Naive thymus-derived CD8-positive, alpha-beta T cell (primary cell): ENCODE measurements around the gene DTD1. TPM values are rescaled to one million over a fixed set of nuclear protein-coding genes. Genes with fewer than 3 reads are reported as not detected.
A peak's percentile ranks its signal among the peaks of the same experiment; 100 is the strongest.

ENCODE experiments used
- ATAC-seq, 2 donors: fragments of 150-1000 bp; cut with Tn5 transposase in 1 of 2; sonication (Bioruptor Pico), chemical (Tn5 transposase) in 1 of 2; 1 replicate in 1 of 2; 2 replicates in 1 of 2; pipeline ENCODE4 v1.10.0; 2021; ENCODE audit warnings: mild to moderate bottlenecking in 2 of 2, moderate library complexity in 2 of 2
- POLR2A ChIA-PET: fragments of 350-600 bp; sonication (Branson Sonifier 250); formaldehyde crosslinking; loops from one replicate; lab custom pipeline; 2021; ENCODE audit warnings: antibody characterized with exemption; lab: Charles Lee
- DNase-seq, 10 donors: peaks; one replicate each; pipeline versions ENCODE4 v3.0.0 to v3.0.0-alpha.2; 2020 to 2022
- H3K27ac Mint-ChIP-seq, 10 donors: one replicate each; pipeline ENCODE4 v1.8.0; 2020 to 2022; ENCODE audit warnings: mild to moderate bottlenecking in 10 of 10, mixed read lengths in 10 of 10, moderate library complexity in 4 of 10, inconsistent platforms in 1 of 10
- H3K27me3 Mint-ChIP-seq, 5 donors: one replicate each; pipeline ENCODE4 v1.8.0; 2021 to 2022; ENCODE audit warnings: mixed read lengths in 5 of 5
- H3K36me3 Mint-ChIP-seq, 3 donors: one replicate each; pipeline ENCODE4 v1.8.0; 2020 to 2022; ENCODE audit warnings: mixed read lengths in 3 of 3, mild to moderate bottlenecking in 2 of 3, inconsistent platforms in 1 of 3
- H3K4me1 Mint-ChIP-seq, 4 donors: one replicate each; pipeline ENCODE4 v1.8.0; 2021 to 2022; ENCODE audit warnings: mixed read lengths in 4 of 4
- H3K4me3 Mint-ChIP-seq, 10 donors: one replicate each; pipeline ENCODE4 v1.8.0; 2020 to 2022; ENCODE audit warnings: mild to moderate bottlenecking in 10 of 10, mixed read lengths in 10 of 10, moderate library complexity in 6 of 10, inconsistent platforms in 1 of 10
- H3K9me3 Mint-ChIP-seq, 9 donors: one replicate each; pipeline ENCODE4 v1.8.0; 2020 to 2022; ENCODE audit warnings: mixed read lengths in 9 of 9, mild to moderate bottlenecking in 3 of 9, inconsistent platforms in 1 of 9, moderate library complexity in 1 of 9
- polyA plus RNA-seq, 3 donors: library from polyadenylated mRNA; unstranded; fragments of 300-500 nt; fragmentation: Illumina TruSeq; gene quantifications; one replicate each; pipeline ENCODE4 v1.2.3, GENCODE V29; 2021
- total RNA-seq, 8 experiments: library from RNA in 2 of 8; stranded (reverse) in 2 of 8; gene quantifications; one replicate each; pipeline ENCODE4 v1.2.3 and lab custom pipeline; 2021 to 2026

Gene DTD1
- total and polyA plus RNA-seq, 5 experiments from 2014 or later, result 14.5 to 50.4 (median 33.9) TPM

DNA sequence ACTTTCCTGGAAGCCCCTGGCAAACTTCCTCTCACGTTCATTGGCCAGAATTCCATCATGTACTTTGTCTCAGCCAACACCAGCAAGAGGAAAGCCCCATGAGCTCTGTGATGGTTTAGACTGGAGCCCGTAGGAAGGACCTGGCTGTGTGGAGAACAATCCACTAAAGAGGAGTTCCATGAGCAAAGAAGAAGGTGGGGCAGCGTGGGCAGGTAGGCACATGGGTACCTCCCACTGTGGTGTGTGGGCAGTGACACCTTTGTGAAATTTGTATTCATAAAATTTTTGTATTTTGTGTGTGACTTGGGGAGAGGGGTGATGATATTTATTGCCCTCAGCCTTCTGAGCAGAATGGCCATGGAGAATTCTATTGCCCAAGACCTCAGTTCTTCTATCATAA, 136.2 kb downstream of the DTD1 start:
- Mint-ChIP-seq H3K9me3 (peaks cover 0 to 4% (median 0%) of the 10 kb centered on the region in 9 donors), H3K27ac (no peak overlapping the region), H3K4me3 (no peak overlapping the region), H3K36me3 (peaks cover 5 to 27% (median 7%) of the 10 kb centered on the region in 3 donors), H3K4me1 (peaks cover 15 to 35% (median 21%) of the 10 kb centered on the region in 4 donors), H3K27me3 (no peaks in the 10 kb centered on the region)
- DNase-seq, result no peak
- POLR2A ChIA-PET, result no interaction called here
- no peak for ATAC-seq

DNA sequence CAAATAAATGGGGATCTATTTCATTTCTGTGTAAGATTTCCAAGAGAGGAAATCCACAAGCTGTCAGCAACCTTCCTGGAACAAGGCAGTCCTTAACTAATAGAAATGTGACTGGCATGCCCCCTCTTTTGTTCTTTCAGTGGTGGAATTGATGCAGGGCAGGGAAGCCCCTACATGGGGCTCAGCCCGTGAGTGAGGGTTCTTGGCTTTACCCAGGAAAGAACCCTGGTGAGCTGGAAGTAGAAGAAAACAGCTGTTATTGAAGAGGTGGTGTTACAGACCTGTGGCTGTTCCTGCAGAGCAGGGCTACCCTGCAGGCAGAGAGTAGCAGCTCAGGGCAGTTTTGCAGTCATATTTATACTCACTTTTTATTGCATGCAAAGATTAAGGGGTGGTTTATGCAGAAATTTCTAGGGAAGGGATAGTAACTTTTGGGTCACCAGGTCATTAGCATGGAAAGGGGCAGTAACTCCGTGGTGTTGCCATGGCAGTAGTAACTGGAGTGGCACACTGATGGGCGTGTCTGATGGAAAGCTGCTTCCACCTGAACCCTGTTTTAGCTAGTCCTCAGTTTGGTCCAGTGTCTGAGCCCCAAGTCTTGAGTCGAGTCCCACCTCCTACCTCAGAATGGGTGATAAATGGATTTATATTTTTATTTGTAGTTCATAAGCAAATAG, 137.1 kb downstream of the DTD1 start:
- Mint-ChIP-seq H3K27me3 (no peaks in the 10 kb centered on the region), H3K4me1 (peaks cover 19 to 39% (median 26%) of the 10 kb centered on the region in 4 donors), H3K27ac (peak overlapping the region in 1 of 10 donors; percentile 35), H3K4me3 (no peak overlapping the region), H3K36me3 (peaks cover 4 to 19% (median 5%) of the 10 kb centered on the region in 3 donors), H3K9me3 (peaks cover 0 to 3% (median 0%) of the 10 kb centered on the region in 9 donors)
- DNase-seq (no peak), ATAC-seq (no peak)
- POLR2A ChIA-PET, result no interaction called here

DNA sequence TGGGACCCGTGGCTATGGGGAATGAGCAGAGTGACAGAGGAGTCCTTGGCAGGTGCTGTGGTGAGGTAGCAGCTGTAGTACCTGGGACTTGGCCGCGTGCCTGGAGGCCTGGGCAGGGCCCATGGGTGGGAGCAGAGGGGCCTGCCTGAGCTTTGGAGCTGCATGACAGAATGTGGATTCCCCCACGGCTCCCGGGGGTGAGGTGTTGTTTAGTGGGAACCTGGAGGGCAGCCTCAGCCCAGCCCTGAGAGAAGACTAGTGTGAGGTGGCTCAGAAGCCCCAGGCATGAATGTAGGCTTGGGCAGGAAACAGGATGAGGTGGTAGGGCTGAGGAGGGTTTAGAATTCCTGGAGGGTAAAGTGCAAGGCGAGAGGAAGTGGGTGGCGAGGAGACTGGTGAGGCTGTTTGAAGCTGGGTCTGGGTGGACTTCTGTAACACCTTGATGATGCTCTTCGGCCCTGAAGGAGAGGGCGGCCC, 139.2 kb downstream of the DTD1 start:
- Mint-ChIP-seq H3K27ac (peak overlapping the region in 4 of 10 donors; percentile 18 to 69 (median 56)), H3K4me3 (no peak overlapping the region), H3K4me1 (peaks cover 19 to 40% (median 30%) of the 10 kb centered on the region in 4 donors), H3K36me3 (peaks cover 0 to 6% (median 5%) of the 10 kb centered on the region in 3 donors), H3K27me3 (no peaks in the 10 kb centered on the region), H3K9me3 (no peaks in the 10 kb centered on the region)
- POLR2A ChIA-PET, result no interaction called here
- DNase-seq (no peak), ATAC-seq (no peak)

GRCh38 chr20:18728165-18728869, 140.5 kb downstream of the DTD1 start:
- Mint-ChIP-seq H3K27me3 (no peaks in the 10 kb centered on the region), H3K4me3 (no peak overlapping the region), H3K36me3 (peaks cover 0 to 4% (median 0%) of the 10 kb centered on the region in 3 donors), H3K27ac (peak overlapping the region in 1 of 10 donors; percentile 13), H3K9me3 (no peaks in the 10 kb centered on the region), H3K4me1 (peaks cover 19 to 41% (median 33%) of the 10 kb centered on the region in 4 donors)
- ATAC-seq (no peak), DNase-seq (no peak)
- POLR2A ChIA-PET, result no interaction called here

DNA sequence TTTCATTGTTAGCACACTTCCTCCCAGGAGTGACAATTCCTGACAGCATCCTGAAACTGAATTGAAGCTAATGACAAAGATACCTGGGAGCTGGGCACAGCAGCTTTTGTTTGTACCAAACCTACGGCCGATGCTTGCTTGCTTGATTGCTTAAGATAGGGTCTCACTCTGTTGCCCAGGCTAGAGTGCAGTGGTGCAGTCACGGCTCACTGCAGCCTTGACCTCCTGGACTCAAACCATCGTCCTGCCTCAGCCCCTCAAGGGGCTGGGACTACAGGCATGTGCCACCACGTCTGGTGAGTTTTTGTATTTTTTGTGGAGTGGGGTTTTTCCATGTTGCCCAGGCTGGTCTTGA, 141.0 kb downstream of the DTD1 start:
- no peak for DNase-seq
- no peak overlapping the region for H3K4me3 Mint-ChIP-seq
- no peaks in the 10 kb centered on the region for H3K27me3 Mint-ChIP-seq
- peak overlapping the region in 1 of 10 donors; percentile 27 for H3K27ac Mint-ChIP-seq
- H3K9me3 Mint-ChIP-seq, result no peaks in the 10 kb centered on the region
- peaks cover 0 to 4% (median 0%) of the 10 kb centered on the region in 3 donors for H3K36me3 Mint-ChIP-seq
- no peak for ATAC-seq
- POLR2A ChIA-PET, result no interaction called here
- H3K4me1 Mint-ChIP-seq, result peaks cover 19 to 41% (median 32%) of the 10 kb centered on the region in 4 donors

GRCh38 chr20:18729231-18729825, 141.5 kb downstream of the DTD1 start:
- Mint-ChIP-seq H3K9me3 (no peaks in the 10 kb centered on the region), H3K4me3 (no peak overlapping the region), H3K4me1 (peaks cover 19 to 41% (median 33%) of the 10 kb centered on the region in 4 donors), H3K27me3 (no peaks in the 10 kb centered on the region), H3K36me3 (peaks cover 0 to 4% (median 4%) of the 10 kb centered on the region in 3 donors), H3K27ac (peak overlapping the region in 2 of 10 donors; percentile 18 to 63)
- ATAC-seq, result no peak
- no peak for DNase-seq
- POLR2A ChIA-PET, result no interaction called here

- POLR2A ChIA-PET, result no interaction called here
- Mint-ChIP-seq H3K27ac (peak overlapping the region in 1 of 10 donors; percentile 9), H3K4me3 (no peak overlapping the region), H3K27me3 (no peaks in the 10 kb centered on the region), H3K4me1 (peaks cover 23 to 38% (median 31%) of the 10 kb centered on the region in 4 donors), H3K36me3 (peaks cover 0 to 15% (median 11%) of the 10 kb centered on the region in 3 donors), H3K9me3 (no peaks in the 10 kb centered on the region)
- DNase-seq (no peak), ATAC-seq (no peak)
Measured at GRCh38 chr20:18731940-18732339, 144.1 kb downstream of the DTD1 start.

GRCh38 chr20:18734525-18735189, 146.8 kb downstream of the DTD1 start:
- Mint-ChIP-seq H3K36me3 (peaks cover 0 to 21% (median 12%) of the 10 kb centered on the region in 3 donors), H3K27me3 (no peaks in the 10 kb centered on the region), H3K9me3 (no peaks in the 10 kb centered on the region), H3K4me3 (peak overlapping the region in 1 of 10 donors; percentile 34), H3K4me1 (peaks cover 20 to 35% (median 27%) of the 10 kb centered on the region in 4 donors), H3K27ac (no peak overlapping the region)
- DNase-seq, result no peak
- ATAC-seq, result no peak
- POLR2A ChIA-PET, result no interaction called here

DNA sequence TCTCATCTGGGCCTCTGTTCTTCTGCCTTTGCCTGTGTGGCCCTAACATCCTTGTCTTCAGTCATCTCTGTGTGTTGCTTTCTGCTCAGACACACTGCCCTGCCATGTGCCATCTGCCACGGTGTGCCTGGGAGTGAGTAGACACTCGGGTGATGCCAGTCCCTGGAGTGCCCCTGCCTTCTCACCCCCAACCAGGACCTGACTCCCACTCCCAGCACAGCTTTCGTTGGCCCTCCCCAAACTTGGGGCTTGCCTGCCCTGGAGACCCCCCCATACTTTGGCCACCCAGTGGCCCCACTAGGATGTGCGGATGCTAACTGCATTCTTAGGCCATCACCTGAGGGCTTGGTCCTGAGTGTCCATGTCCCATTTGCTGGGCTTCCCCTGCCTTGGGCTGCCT, 149.3 kb downstream of the DTD1 start:
- Mint-ChIP-seq H3K4me1 (peaks cover 16 to 33% (median 25%) of the 10 kb centered on the region in 4 donors), H3K4me3 (no peak overlapping the region), H3K27me3 (no peaks in the 10 kb centered on the region), H3K9me3 (no peaks in the 10 kb centered on the region), H3K36me3 (peaks cover 0 to 21% (median 10%) of the 10 kb centered on the region in 3 donors), H3K27ac (peak overlapping the region in 1 of 10 donors; percentile 40)
- DNase-seq (no peak), ATAC-seq (no peak)
- POLR2A ChIA-PET, result no interaction called here

- DNase-seq, result peak in 1 of 10 donors; percentile 4
- H3K36me3 Mint-ChIP-seq, result peaks cover 0 to 23% (median 14%) of the 10 kb centered on the region in 3 donors
- peak overlapping the region in 3 of 10 donors; percentile 24 to 82 (median 36) for H3K27ac Mint-ChIP-seq
- no peak for ATAC-seq
- no peaks in the 10 kb centered on the region for H3K27me3 Mint-ChIP-seq
- no peaks in the 10 kb centered on the region for H3K9me3 Mint-ChIP-seq
- POLR2A ChIA-PET, result no interaction called here
- H3K4me1 Mint-ChIP-seq, result peaks cover 14 to 33% (median 21%) of the 10 kb centered on the region in 4 donors
- H3K4me3 Mint-ChIP-seq, result peak overlapping the region in 1 of 10 donors; percentile 4
Measured at GRCh38 chr20:18738055-18738454, 150.2 kb downstream of the DTD1 start.

GRCh38 chr20:18738888-18739287, 151.0 kb downstream of the DTD1 start:
- H3K36me3 Mint-ChIP-seq, result peaks cover 0 to 24% (median 21%) of the 10 kb centered on the region in 3 donors
- H3K27ac Mint-ChIP-seq, result peak overlapping the region in 3 of 10 donors; percentile 34 to 82 (median 56)
- no peak overlapping the region for H3K4me3 Mint-ChIP-seq
- DNase-seq (no peak), ATAC-seq (no peak)
- no peaks in the 10 kb centered on the region for H3K27me3 Mint-ChIP-seq
- no peaks in the 10 kb centered on the region for H3K9me3 Mint-ChIP-seq
- POLR2A ChIA-PET, result no interaction called here
- peaks cover 14 to 33% (median 21%) of the 10 kb centered on the region in 4 donors for H3K4me1 Mint-ChIP-seq

DNA sequence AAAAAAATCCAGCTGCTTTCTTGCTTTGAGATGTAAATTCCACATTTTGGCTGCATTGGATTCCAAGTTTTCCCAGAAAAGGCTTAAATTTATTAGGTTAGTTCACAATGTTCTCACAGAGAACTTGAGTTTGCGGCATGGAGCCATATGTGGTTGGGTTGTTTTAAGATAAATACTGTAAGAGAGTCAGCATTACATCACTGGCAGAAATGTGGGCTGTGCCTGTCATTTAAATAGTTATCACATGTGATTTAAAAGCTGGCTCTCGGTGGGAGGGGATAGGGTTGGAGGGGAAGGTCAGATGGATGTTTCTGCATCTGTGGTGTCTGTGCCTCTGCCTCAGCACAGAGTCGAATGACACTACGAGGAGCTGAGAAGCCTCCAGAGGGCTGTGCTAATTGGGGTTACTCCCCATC, 151.9 kb downstream of the DTD1 start:
- DNase-seq (no peak), ATAC-seq (no peak)
- Mint-ChIP-seq H3K9me3 (no peaks in the 10 kb centered on the region), H3K4me3 (no peak overlapping the region), H3K27ac (peak overlapping the region in 2 of 10 donors; percentile 29 to 62), H3K4me1 (peaks cover 12 to 32% (median 21%) of the 10 kb centered on the region in 4 donors), H3K27me3 (no peaks in the 10 kb centered on the region), H3K36me3 (peaks cover 0 to 26% (median 22%) of the 10 kb centered on the region in 3 donors)
- POLR2A ChIA-PET, result no interaction called here
